Heart left ventricle (tissue), 13 donors: ENCODE measurements around the gene NKX2-3.

Experiments used
- CTCF ChIP-seq, 12 donors: fragments of 200-600 bp; sonication (generic) in 4 of 12; IDR thresholded peaks; one replicate each; pipeline versions ENCODE4 v1.5.0 to v1.8.0; 2018 to 2022; ENCODE audit warnings: antibody characterized with exemption in 12 of 12, mild to moderate bottlenecking in 5 of 12
- POLR2A ChIP-seq, 2 donors: fragments of 450-650 bp; IDR thresholded peaks; one replicate each; pipeline ENCODE4 v1.6.1; 2017; ENCODE audit warnings: antibody characterized with exemption in 2 of 2, mild to moderate bottlenecking in 2 of 2, moderate library complexity in 2 of 2
- donor health status: ischemic (EF 13 %, LVEDD 7.1; RV severe dilation, severe dysfunction).
- donor health status: DM: no; HTN: yes; CAD: no.
- donor health status: DM: no; HTN: no; CAD: no.
- donor health status: ischemic (EF 25% LVEDD 6.9; RV normal size, moderate dysfunction).
- donor health status: ischemic (EF 25% LVEDD 5.7; RV mildly dilated, moderate dysfunction).
- donor health status: ischemic (EF 35%, LVEDD 5.7; RV mildly dilated, moderate dysfunction).
- donor health status: nonischemic (EF 11% LVEDD 7.7; RV severe dilation, severe dysfunction).
- donor health status: DM: yes; HTN: yes; CAD: no.
- donor health status: PGD.
- donor health status: ischemic (EF 29% LVEDD 5.4; RV normal size, mild dysfunction).
- donor health status: nonischemic (EF 23%, LVEDD 6.1; RV moderate dilation, normal function).

GRCh38 chr10:99571816-99572215, 39.1 kb downstream of the NKX2-3 start:
- no peak for TF ChIP-seq CTCF (IDR thresholded peaks at IDR 0.05)
- no peak for TF ChIP-seq POLR2A (IDR thresholded peaks at IDR 0.05)
